Fibroblast of skin of back (primary cell): ENCODE data around the gene BFSP2.
"Not testable (repeated sequence)": the region's sequence is repeated elsewhere in the genome, so short reads cannot be mapped to it uniquely, and the experiment has no call there.

Source experiments
- DNase-seq: peaks from one replicate; pipeline ENCODE4 v3.0.0-alpha.2; 2013

Gene BFSP2

GRCh38 chr3:133482474-133482873, 82.6 kb downstream of the BFSP2 start:
- DNase-seq = not testable (repeated sequence)

GRCh38 chr3:133486658-133487057, 86.8 kb downstream of the BFSP2 start:
- no peak for DNase-seq

GRCh38 chr3:133487204-133487603, 87.3 kb downstream of the BFSP2 start:
- no peak for DNase-seq

- DNase-seq = peak; percentile 22
Measured at GRCh38 chr3:133487920-133488540, 88.2 kb downstream of the BFSP2 start.

- peak; percentile 56 for DNase-seq
Measured at GRCh38 chr3:133488785-133489367, 89.0 kb downstream of the BFSP2 start.

- no peak for DNase-seq
Measured at GRCh38 chr3:133489466-133490085, 89.7 kb downstream of the BFSP2 start.

GRCh38 chr3:133490468-133491351, 90.9 kb downstream of the BFSP2 start:
- no peak for DNase-seq

GRCh38 chr3:133491481-133492059, 91.7 kb downstream of the BFSP2 start:
- DNase-seq = no peak

GRCh38 chr3:133492159-133492741, 92.4 kb downstream of the BFSP2 start:
- no peak for DNase-seq

GRCh38 chr3:133494469-133494868, 94.6 kb downstream of the BFSP2 start:
- DNase-seq = peak; percentile 16

- DNase-seq = not testable (repeated sequence)
Measured at GRCh38 chr3:133502542-133502941, 102.7 kb downstream of the BFSP2 start.

GRCh38 chr3:133503409-133503808, 103.6 kb downstream of the BFSP2 start:
- DNase-seq = no peak

- DNase-seq = no peak
Measured at GRCh38 chr3:133504736-133505135, 104.9 kb downstream of the BFSP2 start.

- DNase-seq = no peak
Measured at GRCh38 chr3:133505813-133506212, 106.0 kb downstream of the BFSP2 start.

GRCh38 chr3:133506215-133506901, 106.5 kb downstream of the BFSP2 start:
- DNase-seq = no peak

GRCh38 chr3:133509488-133509887, 109.6 kb downstream of the BFSP2 start:
- DNase-seq = no peak

GRCh38 chr3:133512416-133513089, 112.7 kb downstream of the BFSP2 start:
- DNase-seq = no peak

GRCh38 chr3:133514418-133514817, 114.6 kb downstream of the BFSP2 start:
- DNase-seq = no peak

GRCh38 chr3:133515127-133515526, 115.3 kb downstream of the BFSP2 start:
- no peak for DNase-seq

- DNase-seq = no peak
Measured at GRCh38 chr3:133520286-133520685, 120.4 kb downstream of the BFSP2 start.

GRCh38 chr3:133520938-133521337, 121.1 kb downstream of the BFSP2 start:
- DNase-seq = not testable (repeated sequence)
